Activated CD4-positive, alpha-beta memory T cell treated with anti-CD3 and anti-CD28 coated beads, Interleukin-2, amount 10 ng/mL, durations not matched to agents 7 days and 5 days (primary cell): Measurements from ENCODE around the gene RHOF. TPM values are rescaled to one million over a fixed set of nuclear protein-coding genes. Genes with fewer than 3 reads are reported as not detected.
"Not testable (repeated sequence)": the region's sequence is repeated elsewhere in the genome, so short reads cannot be mapped to it uniquely, and the experiment has no call there.

Source experiments
- CTCF ChIA-PET: fragments of 350-600 bp; sonication (Branson Sonifier 250); formaldehyde crosslinking; loops from one replicate; lab custom pipeline; 2021; ENCODE audit warnings: antibody characterized with exemption, inconsistent platforms; lab: Charles Lee
- POLR2A ChIA-PET: fragments of 350-600 bp; sonication (Branson Sonifier 250); formaldehyde crosslinking; loops from one replicate; lab custom pipeline; 2021; ENCODE audit warnings: antibody characterized with exemption; lab: Charles Lee
- DNase-seq: peaks from one replicate; pipeline ENCODE4 v3.0.0-alpha.2; 2020
- H3K27ac Mint-ChIP-seq: one replicate; pipeline ENCODE4 v1.8.0; 2021; ENCODE audit warnings: mild to moderate bottlenecking, mixed read lengths
- H3K27me3 Mint-ChIP-seq: one replicate; pipeline ENCODE4 v1.8.0; 2021; ENCODE audit warnings: mixed read lengths
- H3K36me3 Mint-ChIP-seq: one replicate; pipeline ENCODE4 v1.8.0; 2021; ENCODE audit warnings: low read depth, mixed read lengths
- H3K4me1 Mint-ChIP-seq: one replicate; pipeline ENCODE4 v1.8.0; 2021; ENCODE audit warnings: mixed read lengths
- H3K4me3 Mint-ChIP-seq: one replicate; pipeline ENCODE4 v1.8.0; 2021; ENCODE audit warnings: mild to moderate bottlenecking, mixed read lengths
- H3K9me3 Mint-ChIP-seq: one replicate; pipeline ENCODE4 v1.8.0; 2021; ENCODE audit warnings: mixed read lengths
- total RNA-seq, 2 experiments: library from RNA; stranded (reverse); gene quantifications; one replicate each; pipeline ENCODE4 v1.2.3, GENCODE V29; 2021

RHOF gene
- total RNA-seq, 2 experiments from 2014 or later: 157 to 163 TPM

GRCh38 chr12:121773011-121773777 lies 20.3 kb downstream of the RHOF start:
- Mint-ChIP-seq H3K36me3 (peaks cover 2% of the 10 kb centered on the region), H3K4me3 (no peak overlapping the region), H3K27ac (peak overlapping the region; percentile 64), H3K9me3 (no peaks in the 10 kb centered on the region), H3K27me3 (no peaks in the 10 kb centered on the region), H3K4me1 (peaks cover 16% of the 10 kb centered on the region)
- peak; percentile 86 for DNase-seq
- POLR2A ChIA-PET: interaction anchor here (1.7 to 32.8 kb wide), 3 partner anchors 9 to 62 kb away, joined by 4 to 1170 read pairs (median 7); partner anchors contain the start of genes RHOF and SETD1B
- CTCF ChIA-PET: interaction anchor here (0.6 to 15.3 kb wide), 21 partner anchors 9 to 372 kb away, joined by 3 to 380 read pairs (median 4); partner anchors contain the start of genes CFAP251, PSMD9, RHOF and TMEM120B

GRCh38 chr12:121770813-121771625 lies 22.5 kb downstream of the RHOF start:
- Mint-ChIP-seq H3K4me3 (no peak overlapping the region), H3K9me3 (no peaks in the 10 kb centered on the region), H3K27me3 (no peaks in the 10 kb centered on the region), H3K36me3 (peaks cover under 1% of the 10 kb centered on the region), H3K4me1 (peaks cover 10% of the 10 kb centered on the region), H3K27ac (no peak overlapping the region)
- CTCF ChIA-PET: interaction anchor here (1.0 kb wide), 1 partner anchor 11 kb away, joined by 3 read pairs; no protein-coding TSS in a partner anchor
- POLR2A ChIA-PET: interaction anchor here (32.8 kb wide), 1 partner anchor 30 kb away, joined by 1170 read pairs; the partner anchor contains the start of genes RHOF and SETD1B
- no peak for DNase-seq

DNA sequence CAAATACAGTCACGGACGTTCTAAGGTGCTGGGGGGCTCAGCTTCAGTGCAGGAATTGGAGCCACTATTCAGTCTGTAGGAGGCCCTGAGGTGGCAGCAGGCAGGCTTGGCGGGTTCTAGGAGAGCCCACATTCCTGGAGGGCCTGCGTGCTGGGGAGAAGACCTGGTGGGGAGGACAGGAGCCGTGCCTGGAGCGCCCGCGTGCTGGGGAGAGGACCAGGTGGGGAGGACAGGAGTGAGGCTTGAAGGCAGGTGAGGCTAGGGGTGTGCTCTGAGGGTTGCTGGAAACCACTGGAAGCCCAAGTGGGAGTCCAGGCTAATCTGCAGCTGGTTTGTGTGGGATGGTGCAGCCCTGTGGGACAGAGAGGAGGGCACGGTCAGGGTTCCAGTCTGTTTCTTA lies 23.1 kb downstream of the RHOF start:
- no peaks in the 10 kb centered on the region for H3K27me3 Mint-ChIP-seq
- ChIA-PET POLR2A (no interaction called here), CTCF (interaction anchor here (1.4 to 1.5 kb wide), 2 partner anchors 24 to 69 kb away, joined by 3 to 5 read pairs; no protein-coding TSS in a partner anchor)
- H3K36me3 Mint-ChIP-seq: no peaks in the 10 kb centered on the region
- H3K9me3 Mint-ChIP-seq: no peaks in the 10 kb centered on the region
- H3K4me1 Mint-ChIP-seq: peaks cover 10% of the 10 kb centered on the region
- H3K4me3 Mint-ChIP-seq: no peak overlapping the region
- H3K27ac Mint-ChIP-seq: no peak overlapping the region
- no peak for DNase-seq

- POLR2A ChIA-PET: no interaction called here
- Mint-ChIP-seq H3K4me1 (peaks cover 10% of the 10 kb centered on the region), H3K9me3 (no peaks in the 10 kb centered on the region), H3K4me3 (no peak overlapping the region), H3K36me3 (no peaks in the 10 kb centered on the region), H3K27ac (peak overlapping the region; percentile 36), H3K27me3 (no peaks in the 10 kb centered on the region)
- CTCF ChIA-PET: interaction anchor here (1.0 to 1.5 kb wide), 3 partner anchors 25 to 68 kb away, joined by 3 to 5 read pairs (median 5); no protein-coding TSS in a partner anchor
- no peak for DNase-seq
Measured at GRCh38 chr12:121769831-121770301, 23.6 kb downstream of the RHOF start.

GRCh38 chr12:121769297-121769830 lies 24.1 kb downstream of the RHOF start:
- H3K4me3 Mint-ChIP-seq: no peak overlapping the region
- H3K36me3 Mint-ChIP-seq: no peaks in the 10 kb centered on the region
- no peak for DNase-seq
- POLR2A ChIA-PET: no interaction called here
- no peaks in the 10 kb centered on the region for H3K9me3 Mint-ChIP-seq
- no peaks in the 10 kb centered on the region for H3K27me3 Mint-ChIP-seq
- peak overlapping the region; percentile 36 for H3K27ac Mint-ChIP-seq
- H3K4me1 Mint-ChIP-seq: peaks cover 10% of the 10 kb centered on the region
- CTCF ChIA-PET: interaction anchor here (1.0 to 1.5 kb wide), 3 partner anchors 25 to 68 kb away, joined by 3 to 5 read pairs (median 5); no protein-coding TSS in a partner anchor

- H3K4me3 Mint-ChIP-seq: no peak overlapping the region
- ChIA-PET CTCF (interaction anchor here (1.2 to 1.4 kb wide), 2 partner anchors 9 to 27 kb away, joined by 4 to 5 read pairs; no protein-coding TSS in a partner anchor), POLR2A (interaction anchor here (0.8 kb wide), 1 partner anchor 458 kb away, joined by 3 read pairs; the partner anchor contains the start of gene DIABLO)
- H3K36me3 Mint-ChIP-seq: no peaks in the 10 kb centered on the region
- H3K27ac Mint-ChIP-seq: no peak overlapping the region
- H3K9me3 Mint-ChIP-seq: no peaks in the 10 kb centered on the region
- no peaks in the 10 kb centered on the region for H3K27me3 Mint-ChIP-seq
- DNase-seq: no peak
- no peaks in the 10 kb centered on the region for H3K4me1 Mint-ChIP-seq
Measured at GRCh38 chr12:121767525-121768016, 25.9 kb downstream of the RHOF start.

- Mint-ChIP-seq H3K27me3 (no peaks in the 10 kb centered on the region), H3K27ac (no peak overlapping the region), H3K36me3 (no peaks in the 10 kb centered on the region), H3K4me1 (no peaks in the 10 kb centered on the region), H3K9me3 (no peaks in the 10 kb centered on the region), H3K4me3 (no peak overlapping the region)
- POLR2A ChIA-PET: no interaction called here
- DNase-seq: no peak
- CTCF ChIA-PET: interaction anchor here (0.9 to 1.1 kb wide), 2 partner anchors 28 to 45 kb away, joined by 3 read pairs; no protein-coding TSS in a partner anchor
Measured at GRCh38 chr12:121766290-121767039, 27.0 kb downstream of the RHOF start.

- no peak overlapping the region for H3K4me3 Mint-ChIP-seq
- H3K36me3 Mint-ChIP-seq: no peaks in the 10 kb centered on the region
- no peak overlapping the region for H3K27ac Mint-ChIP-seq
- H3K9me3 Mint-ChIP-seq: no peaks in the 10 kb centered on the region
- H3K27me3 Mint-ChIP-seq: no peaks in the 10 kb centered on the region
- DNase-seq: no peak
- CTCF ChIA-PET: interaction anchor here (0.9 kb wide), 1 partner anchor 46 kb away, joined by 3 read pairs; no protein-coding TSS in a partner anchor
- POLR2A ChIA-PET: interaction anchor here (1.6 kb wide), 1 partner anchor 24 kb away, joined by 3 read pairs; no protein-coding TSS in a partner anchor
- H3K4me1 Mint-ChIP-seq: no peaks in the 10 kb centered on the region
Measured at GRCh38 chr12:121765573-121765972, 27.9 kb downstream of the RHOF start.

DNA sequence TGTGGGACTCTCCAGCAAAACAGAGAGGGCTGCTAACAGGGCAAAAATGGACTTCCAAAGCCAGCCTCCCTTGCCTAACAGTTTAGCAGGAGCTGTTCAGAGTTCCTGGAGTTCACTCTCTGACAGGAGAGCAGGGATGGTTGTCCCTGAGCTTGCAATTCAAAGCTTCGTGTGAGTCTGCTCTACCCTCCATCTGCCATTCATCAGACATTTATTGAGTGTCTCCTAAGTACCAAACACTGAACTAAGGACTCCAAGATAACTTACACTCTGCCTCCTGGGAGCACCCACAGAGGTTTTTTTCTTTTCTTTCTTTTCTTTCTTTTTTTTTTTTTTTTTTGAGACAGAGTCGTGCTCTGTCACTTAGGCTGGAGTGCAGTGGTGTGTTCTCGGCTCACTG lies 28.7 kb downstream of the RHOF start:
- Mint-ChIP-seq H3K4me1 (no peaks in the 10 kb centered on the region), H3K9me3 (no peaks in the 10 kb centered on the region), H3K36me3 (no peaks in the 10 kb centered on the region), H3K27ac (no peak overlapping the region), H3K27me3 (no peaks in the 10 kb centered on the region), H3K4me3 (no peak overlapping the region)
- DNase-seq: no peak
- CTCF ChIA-PET: interaction anchor here (0.6 to 2.7 kb wide), 4 partner anchors 8 to 428 kb away, joined by 3 to 10 read pairs (median 4); partner anchors contain the start of gene RHOF
- POLR2A ChIA-PET: interaction anchor here (0.9 to 1.6 kb wide), 2 partner anchors 25 to 49 kb away, joined by 3 read pairs; no protein-coding TSS in a partner anchor

DNA sequence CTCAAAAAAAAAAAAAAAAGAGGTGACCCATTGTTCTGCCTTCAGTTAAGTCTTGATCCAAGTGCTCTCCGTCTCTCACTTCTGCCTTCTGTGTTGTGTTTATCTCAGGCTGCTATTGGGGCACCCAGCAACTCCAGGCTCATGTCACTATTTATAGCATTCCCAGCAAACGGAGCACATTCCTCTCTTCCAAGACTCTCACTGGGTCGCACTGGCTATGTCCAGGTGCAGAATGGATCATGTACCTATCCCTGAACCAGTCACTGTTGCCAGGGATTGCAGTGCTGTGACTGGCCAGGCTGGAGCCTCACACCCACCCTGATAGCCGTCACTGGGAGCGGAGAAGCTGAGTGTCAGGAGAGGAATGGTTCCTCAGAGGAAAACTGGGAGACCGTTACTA lies 31.2 kb downstream of the RHOF start:
- Mint-ChIP-seq H3K4me3 (no peak overlapping the region), H3K36me3 (no peaks in the 10 kb centered on the region), H3K27me3 (no peaks in the 10 kb centered on the region), H3K9me3 (no peaks in the 10 kb centered on the region), H3K4me1 (no peaks in the 10 kb centered on the region), H3K27ac (no peak overlapping the region)
- no peak for DNase-seq
- ChIA-PET POLR2A (interaction anchor here (1.8 kb wide), 1 partner anchor 75 kb away, joined by 3 read pairs; no protein-coding TSS in a partner anchor), CTCF (no interaction called here)

- H3K27ac Mint-ChIP-seq, POLR2A ChIA-PET, H3K36me3 Mint-ChIP-seq, H3K4me3 Mint-ChIP-seq, H3K9me3 Mint-ChIP-seq, H3K4me1 Mint-ChIP-seq, DNase-seq, H3K27me3 Mint-ChIP-seq: not testable (repeated sequence)
- CTCF ChIA-PET: interaction anchor here (0.9 kb wide), 1 partner anchor 15 kb away, joined by 3 read pairs; no protein-coding TSS in a partner anchor
Measured at GRCh38 chr12:121758536-121758935, 35.0 kb downstream of the RHOF start.
